PFSK-1 (cell line): ENCODE results near the gene TGFB1I1.

Source experiments
- POLR2AphosphoS5 ChIP-seq: IDR thresholded peaks from 2 replicates; pipeline ENCODE4 v1.6.1; 2012; ENCODE audit warnings: low read depth, mild to moderate bottlenecking, control low read depth, low read length, moderate library complexity
- REST ChIP-seq, 2 experiments: IDR thresholded peaks; 2 replicates each; pipeline versions ENCODE4 v1.6.1 to v1.8.0; 2011 to 2012; ENCODE audit warnings: low read depth in 2 of 2, low read length in 2 of 2, control low read depth in 1 of 2, inconsistent platforms in 1 of 2, mild to moderate bottlenecking in 1 of 2, moderate library complexity in 1 of 2; ENCODE audit not compliant: insufficient read depth in 1 of 2
- SIN3A ChIP-seq: IDR thresholded peaks from 2 replicates; pipeline ENCODE4 v1.6.1; 2012; ENCODE audit warnings: mild to moderate bottlenecking, low read length, moderate library complexity, borderline replicate concordance; ENCODE audit not compliant: insufficient read depth
- TAF1 ChIP-seq: IDR thresholded peaks from 2 replicates; pipeline ENCODE4 v1.6.1; 2012; ENCODE audit warnings: low read length, control low read depth, borderline replicate concordance; ENCODE audit not compliant: insufficient read depth

GRCh38 chr16:31504159-31504558, 32.2 kb downstream of the TGFB1I1 start:
- TF ChIP-seq POLR2AphosphoS5 (no peak), REST (IDR thresholded peaks at IDR 0.05; ENCODE audit: insufficient read depth in 1 of 2, low read depth in 2 of 2, low read length in 2 of 2) (no peak), SIN3A (no peak), TAF1 (no peak)
